ENCODE measurements around the gene ODF2L.
"Not testable (repeated sequence)": the region's sequence is repeated elsewhere in the genome, so short reads cannot be mapped to it uniquely, and the experiment has no call there.

ODF2L gene

GRCh38 chr1:86388777-86389176 is 7.3 kb downstream of the ODF2L start:
- DNase-seq (ENCODE audit: extremely low read depth in 1 of 2, low read depth in 1 of 2) = no peak

- no peak for DNase-seq (ENCODE audit: extremely low read depth in 1 of 2, low read depth in 1 of 2)
Observed at GRCh38 chr1:86387916-86388627, 8.1 kb downstream of the ODF2L start.

- no peak for DNase-seq (ENCODE audit: extremely low read depth in 1 of 2, low read depth in 1 of 2)
Observed at GRCh38 chr1:86382878-86383277, 13.2 kb downstream of the ODF2L start.

- DNase-seq (ENCODE audit: extremely low read depth in 1 of 2, low read depth in 1 of 2) = no peak
Observed at GRCh38 chr1:86381223-86381622, 14.9 kb downstream of the ODF2L start.

GRCh38 chr1:86380257-86380861 is 15.8 kb downstream of the ODF2L start:
- DNase-seq (ENCODE audit: extremely low read depth in 1 of 2, low read depth in 1 of 2) = no peak

GRCh38 chr1:86378813-86379212 is 17.3 kb downstream of the ODF2L start:
- DNase-seq (ENCODE audit: extremely low read depth in 1 of 2, low read depth in 1 of 2) = no peak

GRCh38 chr1:86377341-86377740 is 18.8 kb downstream of the ODF2L start:
- DNase-seq (ENCODE audit: extremely low read depth in 1 of 2, low read depth in 1 of 2) = no peak

GRCh38 chr1:86375688-86376087 is 20.4 kb downstream of the ODF2L start:
- DNase-seq (ENCODE audit: extremely low read depth in 1 of 2, low read depth in 1 of 2) = no peak

- DNase-seq (ENCODE audit: extremely low read depth in 1 of 2, low read depth in 1 of 2) = no peak
Observed at GRCh38 chr1:86370601-86371022, 25.5 kb downstream of the ODF2L start.

GRCh38 chr1:86365896-86366295 is 30.2 kb downstream of the ODF2L start:
- DNase-seq (ENCODE audit: extremely low read depth in 1 of 2, low read depth in 1 of 2) = no peak

- DNase-seq (ENCODE audit: extremely low read depth in 1 of 2, low read depth in 1 of 2) = no peak
Observed at GRCh38 chr1:86362807-86363206, 33.3 kb downstream of the ODF2L start.

GRCh38 chr1:86357796-86358195 is 38.3 kb downstream of the ODF2L start:
- no peak for DNase-seq (ENCODE audit: extremely low read depth in 1 of 2, low read depth in 1 of 2)

GRCh38 chr1:86356247-86356646 is 39.9 kb downstream of the ODF2L start:
- no peak for DNase-seq (ENCODE audit: extremely low read depth in 1 of 2, low read depth in 1 of 2)

GRCh38 chr1:86352086-86352485 is 44.0 kb downstream of the ODF2L start:
- DNase-seq (ENCODE audit: extremely low read depth in 1 of 2, low read depth in 1 of 2) = no peak

- not testable (repeated sequence) for DNase-seq (ENCODE audit: extremely low read depth in 1 of 2, low read depth in 1 of 2)
Observed at GRCh38 chr1:86350230-86350629, 45.9 kb downstream of the ODF2L start.

GRCh38 chr1:86346388-86346787 is 49.7 kb downstream of the ODF2L start:
- DNase-seq (ENCODE audit: extremely low read depth in 1 of 2, low read depth in 1 of 2) = no peak

- no peak for DNase-seq (ENCODE audit: extremely low read depth in 1 of 2, low read depth in 1 of 2)
Observed at GRCh38 chr1:86345042-86345441, 51.1 kb downstream of the ODF2L start.

GRCh38 chr1:86339906-86340305 is 56.2 kb downstream of the ODF2L start:
- no peak for DNase-seq (ENCODE audit: extremely low read depth in 1 of 2, low read depth in 1 of 2)

- no peak for DNase-seq (ENCODE audit: extremely low read depth in 1 of 2, low read depth in 1 of 2)
Observed at GRCh38 chr1:86339014-86339812, 56.9 kb downstream of the ODF2L start.

- no peak for DNase-seq (ENCODE audit: extremely low read depth in 1 of 2, low read depth in 1 of 2)
Observed at GRCh38 chr1:86335916-86336315, 60.2 kb downstream of the ODF2L start.

- DNase-seq (ENCODE audit: extremely low read depth in 1 of 2, low read depth in 1 of 2) = no peak
Observed at GRCh38 chr1:86325264-86325663, 70.9 kb downstream of the ODF2L start.

Measured in stimulated activated CD8-positive, alpha-beta memory T cell treated with anti-CD3 and anti-CD28 coated beads, Interleukin-7, amount 100 ng/mL, for 48 hours (primary cell).